Lower leg skin (tissue), 3 donors: ENCODE measurements around the gene KLRC2.

Source experiments
- CTCF ChIP-seq, 3 donors: fragments of 450-650 bp; IDR thresholded peaks; one replicate each; pipeline ENCODE4 v1.5.1; 2016; ENCODE audit warnings: antibody characterized with exemption in 3 of 3, mild to moderate bottlenecking in 3 of 3, moderate library complexity in 2 of 3
- POLR2A ChIP-seq, 2 donors: fragments of 450-650 bp; IDR thresholded peaks; one replicate each; pipeline ENCODE4 v1.6.1; 2016 to 2017; ENCODE audit warnings: antibody characterized with exemption in 2 of 2, mild to moderate bottlenecking in 1 of 2, moderate library complexity in 1 of 2

DNA sequence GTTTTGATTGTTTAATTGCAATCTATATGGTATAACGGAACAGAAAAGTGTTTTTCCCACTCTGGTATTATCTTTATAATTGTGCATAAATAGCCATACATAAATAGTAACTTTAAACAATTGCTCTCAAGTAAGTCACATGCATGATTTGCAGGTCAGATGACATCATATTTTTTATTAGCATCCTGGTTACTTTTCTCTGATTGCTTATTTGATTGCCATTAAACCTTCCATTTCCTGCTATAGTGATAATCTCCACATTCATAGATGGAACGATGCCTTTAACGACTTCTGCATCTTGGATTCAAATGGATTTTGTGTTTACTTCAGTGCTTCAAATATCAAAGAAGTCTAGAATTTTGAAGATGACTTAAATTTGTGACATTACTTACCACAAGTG, 42.5 kb downstream of the KLRC2 start:
- TF ChIP-seq CTCF (IDR thresholded peaks at IDR 0.05) (no peak), POLR2A (IDR thresholded peaks at IDR 0.05) (no peak)
